Trophoblast cell (in vitro differentiated cells and primary cell): ENCODE data around the gene CNN3.
"Not testable (repeated sequence)": the region's sequence is repeated elsewhere in the genome, so short reads cannot be mapped to it uniquely, and the experiment has no call there.

ENCODE experiments used
- DNase-seq, 2 donors: peaks; one replicate each; pipeline ENCODE4 v3.0.0-alpha.2; 2016
- H2AFZ ChIP-seq: 2 replicates; pipeline ENCODE4 v1.6.1; 2013; ENCODE audit warnings: low read length, moderate library complexity, mild to moderate bottlenecking; ENCODE audit not compliant: insufficient read depth, poor library complexity
- H2AK5ac ChIP-seq: 2 replicates; pipeline ENCODE4 v1.6.1; 2013; ENCODE audit warnings: mild to moderate bottlenecking, low read length
- H2BK120ac ChIP-seq: 2 replicates; pipeline ENCODE4 v1.6.1; 2013; ENCODE audit warnings: low read length, mild to moderate bottlenecking, moderate library complexity; ENCODE audit not compliant: insufficient read depth, poor library complexity
- H2BK12ac ChIP-seq: 2 replicates; pipeline ENCODE4 v1.6.1; 2013; ENCODE audit warnings: mild to moderate bottlenecking, low read length, moderate library complexity
- H2BK5ac ChIP-seq: 2 replicates; pipeline ENCODE4 v1.6.1; 2013; ENCODE audit warnings: low read length, low read depth, moderate library complexity, mild to moderate bottlenecking; ENCODE audit not compliant: poor library complexity
- H3K14ac ChIP-seq: 2 replicates; pipeline ENCODE4 v1.6.1; 2013; ENCODE audit warnings: mild to moderate bottlenecking, low read length
- H3K18ac ChIP-seq: 2 replicates; pipeline ENCODE4 v1.6.1; 2013; ENCODE audit warnings: mild to moderate bottlenecking, low read length
- H3K23ac ChIP-seq: 2 replicates; pipeline ENCODE4 v1.6.1; 2013; ENCODE audit warnings: low read length
- H3K27ac ChIP-seq: 2 replicates; pipeline ENCODE4 v1.5.1; 2013; ENCODE audit warnings: low read depth, mild to moderate bottlenecking, inconsistent platforms, low read length, moderate library complexity
- H3K27me3 ChIP-seq: 2 replicates; pipeline ENCODE4 v1.6.1; 2013; ENCODE audit warnings: inconsistent platforms, mild to moderate bottlenecking, low read length, moderate library complexity; ENCODE audit not compliant: insufficient read depth
- H3K36me3 ChIP-seq, 2 experiments: 1 replicate in 1 of 2; 2 replicates in 1 of 2; pipeline ENCODE4 v1.6.1; 2013; ENCODE audit warnings: low read length in 2 of 2, mild to moderate bottlenecking in 2 of 2, moderate library complexity in 1 of 2; ENCODE audit not compliant: insufficient read depth in 2 of 2, control insufficient read depth in 1 of 2
- H3K4ac ChIP-seq: 2 replicates; pipeline ENCODE4 v1.6.1; 2013; ENCODE audit warnings: low read depth, mild to moderate bottlenecking, low read length, moderate library complexity
- H3K4me1 ChIP-seq, 2 experiments: 1 replicate in 1 of 2; 2 replicates in 1 of 2; pipeline ENCODE4 v1.6.1; 2013; ENCODE audit warnings: low read length in 2 of 2, mild to moderate bottlenecking in 2 of 2, moderate library complexity in 1 of 2; ENCODE audit not compliant: insufficient read depth in 2 of 2, control insufficient read depth in 1 of 2
- H3K4me2 ChIP-seq: 2 replicates; pipeline ENCODE4 v1.6.1; 2013; ENCODE audit warnings: inconsistent platforms, mild to moderate bottlenecking, low read length, moderate library complexity
- H3K4me3 ChIP-seq: 2 replicates; pipeline ENCODE4 v1.5.1; 2013; ENCODE audit warnings: mild to moderate bottlenecking, low read depth, low read length, inconsistent platforms
- H3K79me1 ChIP-seq: one replicate; pipeline ENCODE4 v1.6.1; 2013; ENCODE audit warnings: low read length
- H3K79me2 ChIP-seq: 2 replicates; pipeline ENCODE4 v1.6.1; 2013; ENCODE audit warnings: low read length, mild to moderate bottlenecking; ENCODE audit not compliant: control insufficient read depth, insufficient read depth, poor library complexity
- H3K9ac ChIP-seq: 2 replicates; pipeline ENCODE4 v1.6.1; 2013; ENCODE audit warnings: mild to moderate bottlenecking, low read length
- H3K9me3 ChIP-seq: 2 replicates; pipeline ENCODE4 v1.6.1; 2013; ENCODE audit warnings: low read depth, mild to moderate bottlenecking, control low read depth, inconsistent platforms, low read length; ENCODE audit not compliant: insufficient read depth
- H4K12ac ChIP-seq: 2 replicates; pipeline ENCODE4 v1.6.1; 2013; ENCODE audit warnings: low read depth, mild to moderate bottlenecking, low read length, moderate library complexity
- H4K8ac ChIP-seq: 2 replicates; pipeline ENCODE4 v1.6.1; 2013; ENCODE audit warnings: low read depth, mild to moderate bottlenecking, low read length, moderate library complexity
- H4K91ac ChIP-seq: one replicate; pipeline ENCODE4 v1.6.1; 2013; ENCODE audit warnings: low read depth, mild to moderate bottlenecking, low read length, moderate library complexity
- WGBS: extraction: QIAGEN DNeasy Blood & Tissue Kit; methylation state at CpG from one replicate; pipeline ENCODE4 v1.1.7; 2013; ENCODE audit warnings: missing lambda C conversion rate; ENCODE audit not compliant: insufficient read length, insufficient coverage; ENCODE audit errors: extremely low coverage; 5-methylcytosine and 5-hydroxymethylcytosine counted together

The CNN3 gene

GRCh38 chr1:94941480-94941879 lies 14.6 kb upstream of the CNN3 start:
- not testable (repeated sequence) for H3K79me1 ChIP-seq, H4K8ac ChIP-seq, H4K12ac ChIP-seq, H2AK5ac ChIP-seq, DNase-seq, H2BK5ac ChIP-seq, H2BK12ac ChIP-seq, H3K79me2 ChIP-seq, H3K9ac ChIP-seq, H3K27ac ChIP-seq, H2AFZ ChIP-seq, H3K4ac ChIP-seq, H3K9me3 ChIP-seq, H3K36me3 ChIP-seq, H2BK120ac ChIP-seq, H4K91ac ChIP-seq, H3K4me2 ChIP-seq, H3K14ac ChIP-seq, H3K4me3 ChIP-seq, H3K4me1 ChIP-seq, H3K23ac ChIP-seq, H3K27me3 ChIP-seq, H3K18ac ChIP-seq
- no CpG with 5 or more reads among the region's 1 CpG for WGBS

- H3K36me3 ChIP-seq, result no peaks in the 10 kb centered on the region
Measured at GRCh38 chr1:94940738-94941137, 13.8 kb upstream of the CNN3 start.

DNA sequence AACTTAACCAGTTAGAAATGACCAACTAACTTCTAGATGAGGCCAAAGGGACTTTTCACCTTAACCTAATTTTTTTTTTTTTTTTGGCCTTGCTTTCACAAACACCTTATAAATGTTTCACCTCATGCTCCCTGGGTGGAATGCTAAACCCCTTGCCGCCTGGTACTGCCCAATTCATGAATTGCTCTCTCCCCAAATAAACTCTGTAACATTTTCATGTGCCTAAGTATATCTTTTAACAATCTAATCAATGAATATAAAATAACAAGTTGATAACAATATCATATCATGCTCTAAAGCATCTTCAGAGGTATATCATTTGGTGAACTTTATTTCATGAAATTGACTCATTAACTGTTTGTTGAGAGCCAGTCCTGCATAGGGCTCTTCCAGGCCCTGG lies 10.9 kb upstream of the CNN3 start:
- Histone ChIP-seq H3K4me3 (no peak overlapping the region), H2BK12ac (no peak overlapping the region), H3K9me3 (no peaks in the 10 kb centered on the region), H2AK5ac (no peak overlapping the region), H3K79me2 (no peaks in the 10 kb centered on the region), H3K4me1 (no peaks in the 10 kb centered on the region), H2AFZ (no peak overlapping the region), H2BK5ac (no peak overlapping the region), H3K18ac (no peak overlapping the region), H4K8ac (no peak overlapping the region), H3K79me1 (no peaks in the 10 kb centered on the region), H3K14ac (no peak overlapping the region), H3K4me2 (no peak overlapping the region), H3K9ac (no peak overlapping the region), H4K91ac (no peak overlapping the region), H3K36me3 (no peaks in the 10 kb centered on the region), H3K27ac (no peak overlapping the region), H4K12ac (no peak overlapping the region), H3K4ac (no peak overlapping the region), H3K27me3 (no peaks in the 10 kb centered on the region), H2BK120ac (no peak overlapping the region), H3K23ac (no peak overlapping the region)
- DNase-seq, result no peak
- no CpG with 5 or more reads among the region's 1 CpG for WGBS

More at GRCh38 chr1:94940738-94941137, 13.8 kb upstream of the CNN3 start:
- Histone ChIP-seq H3K23ac (no peak overlapping the region), H3K27ac (no peak overlapping the region), H4K91ac (no peak overlapping the region), H3K18ac (no peak overlapping the region), H2AFZ (no peak overlapping the region), H3K4me2 (no peak overlapping the region), H3K4me1 (no peaks in the 10 kb centered on the region), H2BK5ac (no peak overlapping the region), H3K9me3 (no peaks in the 10 kb centered on the region), H4K12ac (no peak overlapping the region), H2BK120ac (no peak overlapping the region), H2AK5ac (no peak overlapping the region), H2BK12ac (no peak overlapping the region), H3K14ac (no peak overlapping the region), H3K4ac (no peak overlapping the region), H3K27me3 (no peaks in the 10 kb centered on the region), H3K4me3 (no peak overlapping the region), H3K9ac (no peak overlapping the region), H3K79me1 (no peaks in the 10 kb centered on the region), H4K8ac (no peak overlapping the region), H3K79me2 (no peaks in the 10 kb centered on the region)
- no CpG with 5 or more reads among the region's 3 CpGs for WGBS
- DNase-seq, result no peak

DNA sequence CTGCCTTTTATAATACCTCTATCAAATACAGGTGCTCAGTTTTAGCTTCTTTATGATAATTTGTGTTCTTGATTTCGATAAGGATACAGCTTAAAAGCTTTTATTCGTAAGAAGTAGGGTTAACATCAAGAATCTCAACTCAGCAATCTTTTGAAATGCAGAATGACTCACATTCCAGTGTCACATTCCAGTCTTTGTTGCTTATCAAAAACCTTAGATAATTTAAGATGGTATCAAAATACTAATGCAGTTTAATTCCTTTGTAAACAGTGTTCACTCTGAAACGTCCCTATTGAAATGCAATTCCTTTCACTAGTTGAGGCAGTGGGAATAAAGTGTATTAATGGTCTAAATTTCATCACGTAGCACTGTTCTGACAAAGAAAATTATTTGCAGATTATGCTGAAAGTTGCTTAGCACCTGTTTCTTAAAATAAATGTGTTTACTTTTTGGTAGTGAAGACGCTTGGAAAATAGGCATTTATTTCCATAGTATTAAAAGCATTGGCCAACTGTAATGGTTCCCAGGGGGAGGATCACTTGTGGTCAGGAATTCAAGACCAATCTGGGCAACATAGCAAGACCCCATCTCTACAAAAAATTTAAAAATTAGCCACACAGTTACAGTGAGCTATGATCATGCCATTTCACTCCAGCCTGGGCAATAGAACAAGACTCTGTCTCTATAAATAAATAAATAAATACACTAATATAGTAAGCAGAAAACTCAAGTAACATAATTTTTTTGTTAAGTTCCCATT lies 10.1 kb upstream of the CNN3 start:
- no peak overlapping the region for H3K4me2 ChIP-seq
- no peak overlapping the region for H2BK5ac ChIP-seq
- no peak overlapping the region for H4K12ac ChIP-seq
- H3K27ac ChIP-seq, result no peak overlapping the region
- H4K8ac ChIP-seq, result no peak overlapping the region
- H4K91ac ChIP-seq, result no peak overlapping the region
- H3K9me3 ChIP-seq, result no peaks in the 10 kb centered on the region
- H3K4me1 ChIP-seq, result no peaks in the 10 kb centered on the region
- H3K79me1 ChIP-seq, result no peaks in the 10 kb centered on the region
- H2AFZ ChIP-seq, result no peak overlapping the region
- no peak overlapping the region for H2BK120ac ChIP-seq
- no peak overlapping the region for H3K18ac ChIP-seq
- H3K4me3 ChIP-seq, result no peak overlapping the region
- no peak overlapping the region for H3K23ac ChIP-seq
- no peak overlapping the region for H3K4ac ChIP-seq
- H3K79me2 ChIP-seq, result no peaks in the 10 kb centered on the region
- no peak overlapping the region for H2AK5ac ChIP-seq
- no CpG with 5 or more reads among the region's 5 CpGs for WGBS
- no peak overlapping the region for H3K14ac ChIP-seq
- H2BK12ac ChIP-seq, result no peak overlapping the region
- no peak overlapping the region for H3K9ac ChIP-seq
- H3K27me3 ChIP-seq, result no peaks in the 10 kb centered on the region
- no peaks in the 10 kb centered on the region for H3K36me3 ChIP-seq
- DNase-seq, result peak in 1 of 2 donors; percentile 49
